Islet of Langerhans (tissue), 1 donor: ENCODE results near the gene C1QL1.
A peak's percentile ranks its signal among the peaks of the same experiment; 100 is the strongest.

Experiments used
- FAIRE-seq: peaks from one replicate; lab custom pipeline; 2011; peaks lifted over from hg19 to GRCh38; lab: Jason Lieb, UNC

Gene C1QL1

GRCh38 chr17:44988044-44988942, 20.2 kb upstream of the C1QL1 start:
- no peak for FAIRE-seq

- no peak for FAIRE-seq
Measured at GRCh38 chr17:44983563-44983962, 15.5 kb upstream of the C1QL1 start.

- FAIRE-seq = no peak
Measured at GRCh38 chr17:44982113-44982702, 14.1 kb upstream of the C1QL1 start.

GRCh38 chr17:44981221-44981968, 13.3 kb upstream of the C1QL1 start:
- FAIRE-seq = peak; percentile 96

GRCh38 chr17:44979426-44979995, 11.4 kb upstream of the C1QL1 start:
- no peak for FAIRE-seq

- no peak for FAIRE-seq
Measured at GRCh38 chr17:44978807-44979206, 10.7 kb upstream of the C1QL1 start.

GRCh38 chr17:44977814-44978550, 9.9 kb upstream of the C1QL1 start:
- FAIRE-seq = no peak

- no peak for FAIRE-seq
Measured at GRCh38 chr17:44977065-44977464, 9.0 kb upstream of the C1QL1 start.

- FAIRE-seq = no peak
Measured at GRCh38 chr17:44976206-44976605, 8.1 kb upstream of the C1QL1 start.

- FAIRE-seq = no peak
Measured at GRCh38 chr17:44972953-44973352, 4.8 kb upstream of the C1QL1 start.

GRCh38 chr17:44971776-44972483, 3.8 kb upstream of the C1QL1 start:
- no peak for FAIRE-seq

- FAIRE-seq = no peak
Measured at GRCh38 chr17:44970136-44970741, 2.1 kb upstream of the C1QL1 start.

GRCh38 chr17:44969144-44969780, 1.2 kb upstream of the C1QL1 start:
- no peak for FAIRE-seq

- no peak for FAIRE-seq
Measured at GRCh38 chr17:44967907-44968224, 237 bp downstream of the C1QL1 start.

- FAIRE-seq = no peak
Measured at GRCh38 chr17:44967026-44967906, 837 bp downstream of the C1QL1 start.

GRCh38 chr17:44966348-44967025, 1.6 kb downstream of the C1QL1 start:
- FAIRE-seq = no peak

- no peak for FAIRE-seq
Measured at GRCh38 chr17:44965481-44966234, 2.4 kb downstream of the C1QL1 start.

GRCh38 chr17:44961921-44962350, 6.2 kb downstream of the C1QL1 start:
- FAIRE-seq = no peak
